Hepatocyte (in vitro differentiated cells): ENCODE data around the gene ZNF264. TPM values are rescaled to one million over a fixed set of nuclear protein-coding genes. Genes with fewer than 3 reads are reported as not detected.
A peak's percentile ranks its signal among the peaks of the same experiment; 100 is the strongest.

Source experiments
- DNase-seq: peaks from one replicate; pipeline ENCODE4 v3.0.0-alpha.2; 2016; ENCODE audit warnings: low spot score
- H2AFZ ChIP-seq: fragments of 200-600 bp; sonication (generic); 2 replicates; pipeline ENCODE4 v1.6.0; 2016; ENCODE audit warnings: antibody characterized with exemption, mild to moderate bottlenecking
- H3K27ac ChIP-seq: fragments of 200-600 bp; sonication (generic); 2 replicates; pipeline ENCODE4 v1.5.1; 2016; ENCODE audit warnings: mild to moderate bottlenecking
- H3K27me3 ChIP-seq: fragments of 200-600 bp; sonication (generic); 2 replicates; pipeline ENCODE4 v1.6.1; 2016
- H3K36me3 ChIP-seq: fragments of 200-600 bp; sonication (generic); replicated peaks from 2 replicates; pipeline ENCODE4 v1.5.1; 2016; ENCODE audit warnings: low read depth; ENCODE audit not compliant: insufficient read depth
- H3K4me1 ChIP-seq: fragments of 200-600 bp; sonication (generic); 2 replicates; pipeline ENCODE4 v1.5.1; 2016; ENCODE audit warnings: mild to moderate bottlenecking, moderate library complexity; ENCODE audit not compliant: insufficient read depth
- H3K4me2 ChIP-seq: fragments of 200-600 bp; sonication (generic); 2 replicates; pipeline ENCODE4 v1.6.0; 2016
- H3K4me3 ChIP-seq: fragments of 200-600 bp; sonication (generic); 2 replicates; pipeline ENCODE4 v1.5.1; 2016; ENCODE audit warnings: mild to moderate bottlenecking
- H3K79me2 ChIP-seq: fragments of 200-600 bp; sonication (generic); 2 replicates; pipeline ENCODE4 v1.6.0; 2017; ENCODE audit warnings: mild to moderate bottlenecking
- H3K9me2 ChIP-seq: fragments of 200-600 bp; sonication (generic); replicated peaks from 2 replicates; pipeline ENCODE4 v1.6.0; 2017; ENCODE audit warnings: mild to moderate bottlenecking; ENCODE audit not compliant: insufficient read depth
- H3K9me3 ChIP-seq: fragments of 200-600 bp; sonication (generic); 2 replicates; pipeline ENCODE4 v1.5.1; 2016; ENCODE audit warnings: low read depth, mild to moderate bottlenecking
- H4K20me1 ChIP-seq: fragments of 200-600 bp; sonication (generic); 2 replicates; pipeline ENCODE4 v1.6.0; 2016; ENCODE audit warnings: mild to moderate bottlenecking; ENCODE audit not compliant: insufficient read depth, poor library complexity, severe bottlenecking
- CTCF ChIP-seq: fragments of 200-600 bp; sonication (generic); IDR thresholded peaks from 2 replicates; pipeline ENCODE4 v1.5.1; 2016; ENCODE audit warnings: antibody characterized with exemption, mild to moderate bottlenecking; ENCODE audit not compliant: poor library complexity
- EZH2 ChIP-seq: fragments of 200-600 bp; sonication (generic); IDR thresholded peaks from 2 replicates; pipeline ENCODE4 v1.6.1; 2016; ENCODE audit warnings: antibody characterized with exemption, mild to moderate bottlenecking, borderline replicate concordance
- EZH2phosphoT487 ChIP-seq: fragments of 200-600 bp; sonication (generic); IDR thresholded peaks from one replicate; pipeline ENCODE4 v1.6.1; 2018; ENCODE audit warnings: antibody characterized with exemption, mild to moderate bottlenecking, low read depth, moderate library complexity; ENCODE audit not compliant: unreplicated experiment, severe bottlenecking
- WGBS: methylation state at CpG from one replicate; pipeline ENCODE4 v1.1.6; 2016; ENCODE audit warnings: low lambda C conversion rate; ENCODE audit errors: missing lambda C conversion rate; 5-methylcytosine and 5-hydroxymethylcytosine counted together
- polyA plus RNA-seq: library from polyadenylated mRNA; unstranded; fragments of >200 nt; fragmentation: Nextera tagmentation; extraction: Ambion mirVana; gene quantifications from 2 replicates; pipeline ENCODE4 v1.2.1, GENCODE V29; 2016
- total RNA-seq: library from RNA; depleted of rRNA; stranded (reverse); fragments of >200 nt; gene quantifications from 2 replicates; pipeline ENCODE4 v1.2.3, GENCODE V29; 2014

The ZNF264 gene
- total and polyA plus RNA-seq, 2 experiments from 2014 or later = 4.4 to 26.2 TPM

DNA sequence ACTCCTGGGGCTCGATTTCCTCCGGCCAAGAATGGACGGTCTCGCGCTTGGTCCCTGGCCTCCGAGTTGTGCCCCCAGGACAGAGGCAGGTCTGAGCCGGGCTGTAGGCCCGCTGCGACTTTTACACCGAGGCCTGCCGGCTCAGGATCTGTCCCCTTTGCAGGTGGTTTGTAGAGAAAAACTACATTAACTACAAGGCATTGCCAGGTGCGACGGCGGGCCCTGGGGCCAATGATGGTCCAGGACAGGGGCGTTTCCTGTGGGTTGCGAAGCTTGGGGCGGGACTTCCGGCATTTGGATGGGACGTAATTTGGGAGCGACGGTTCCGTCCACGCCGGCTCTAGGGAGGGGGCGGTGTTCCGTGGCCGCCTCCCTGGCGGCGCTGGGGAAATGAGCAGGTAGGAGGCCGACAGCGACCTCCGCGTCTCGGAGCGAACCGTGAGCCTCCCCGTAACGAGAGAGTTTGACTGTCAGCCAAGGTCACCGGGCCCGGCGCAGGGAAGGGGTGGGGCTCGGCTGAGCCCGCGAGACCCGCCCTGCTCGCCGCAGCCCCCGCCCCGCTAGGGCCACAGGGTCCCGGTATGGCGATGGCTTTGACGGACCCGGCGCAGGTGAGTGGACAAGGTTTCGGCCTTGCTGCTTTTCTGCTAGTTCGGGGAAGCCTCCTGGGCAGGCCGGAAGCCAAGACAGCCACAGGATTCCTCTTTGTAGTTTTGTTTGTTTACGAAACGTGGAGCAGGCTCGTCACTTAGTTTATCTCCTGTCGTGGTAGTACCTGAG is 49.2 kb downstream of the ZNF264 start, which contains the start of gene ZNF805:
TSS of gene ZNF805 (plus strand) at position 322 of the 780 bp plus-strand sequence. CDS start at position 582, 260 bp downstream.
- no peaks in the 10 kb centered on the region for H3K36me3 ChIP-seq

GRCh38 chr19:57241176-57241575 is 49.9 kb downstream of the ZNF264 start:
- Histone ChIP-seq H3K9me2 (no peaks in the 10 kb centered on the region), H2AFZ (peak overlapping the region; percentile 68), H3K79me2 (peaks cover 40% of the 10 kb centered on the region), H3K4me1 (peaks cover 13% of the 10 kb centered on the region), H3K36me3 (no peaks in the 10 kb centered on the region), H4K20me1 (no peaks in the 10 kb centered on the region), H3K4me3 (peak overlapping the region; percentile 48), H3K27me3 (no peaks in the 10 kb centered on the region), H3K27ac (peak overlapping the region; percentile 94), H3K9me3 (no peaks in the 10 kb centered on the region), H3K4me2 (peak overlapping the region; percentile 89)
- WGBS = 35% methylated on average over 7 of the region's 7 CpGs
- TF ChIP-seq CTCF = no peak
- no peak for TF ChIP-seq EZH2phosphoT487
- TF ChIP-seq EZH2 = no peak
- peak; percentile 17 for DNase-seq

More for the DNA sequence above, 49.2 kb downstream of the ZNF264 start, which contains the start of gene ZNF805:
- Histone ChIP-seq H3K4me2 (peak within 1 kb of the TSS; percentile 89), H2AFZ (peak within 1 kb of the TSS; percentile 75), H3K27me3 (no peaks in the 10 kb centered on the region), H3K9me2 (no peaks in the 10 kb centered on the region), H3K27ac (peak within 1 kb of the TSS; percentile 94), H4K20me1 (no peaks in the 10 kb centered on the region), H3K4me1 (peaks cover 13% of the 10 kb centered on the region), H3K9me3 (no peaks in the 10 kb centered on the region), H3K4me3 (peak within 1 kb of the TSS; percentile 62), H3K79me2 (peaks cover 40% of the 10 kb centered on the region)
- peak; percentile 96 for DNase-seq
- TF ChIP-seq EZH2phosphoT487 (no peak), EZH2 (no peak), CTCF (no peak)
- WGBS = under 1% methylated on average over 54 of the region's 61 CpGs

- Histone ChIP-seq H3K4me1 (peaks cover 13% of the 10 kb centered on the region), H3K27ac (no peak overlapping the region), H3K27me3 (no peaks in the 10 kb centered on the region), H2AFZ (no peak overlapping the region), H3K36me3 (no peaks in the 10 kb centered on the region), H3K9me3 (no peaks in the 10 kb centered on the region), H3K9me2 (no peaks in the 10 kb centered on the region), H3K79me2 (peaks cover 47% of the 10 kb centered on the region), H4K20me1 (no peaks in the 10 kb centered on the region), H3K4me2 (peak overlapping the region; percentile 89), H3K4me3 (no peak overlapping the region)
- WGBS = 99% methylated on average over 5 of the region's 5 CpGs
- TF ChIP-seq CTCF = no peak
- TF ChIP-seq EZH2phosphoT487 = no peak
- TF ChIP-seq EZH2 = no peak
- no peak for DNase-seq
Observed at GRCh38 chr19:57242821-57243220, 51.5 kb downstream of the ZNF264 start.
